BLaER1 treated with 17β-estradiol and CSF1 and Interleukin-3, amounts not matched to agents 10 nM and 100 nM (cell line): Measurements from ENCODE around the gene CNTN6.
A peak's percentile ranks its signal among the peaks of the same experiment; 100 is the strongest.

Experiments
- H3K27ac ChIP-seq, 11 experiments: shearing (Covaris generic); formaldehyde crosslinking; 2 replicates each; pipeline ENCODE4 v1.8.1; 2022
- H3K27me3 ChIP-seq, 11 experiments: shearing (Covaris generic); formaldehyde crosslinking; 2 replicates each; pipeline ENCODE4 v1.8.1; 2022
- H3K36me3 ChIP-seq, 11 experiments: shearing (Covaris generic); formaldehyde crosslinking; 2 replicates each; pipeline ENCODE4 v1.8.1; 2022
- H3K4me1 ChIP-seq, 10 experiments: shearing (Covaris generic); formaldehyde crosslinking; 2 replicates each; pipeline ENCODE4 v1.8.1; 2022
- H3K4me2 ChIP-seq, 11 experiments: shearing (Covaris generic); formaldehyde crosslinking; 2 replicates each; pipeline ENCODE4 v1.8.1; 2022
- H3K4me3 ChIP-seq, 10 experiments: shearing (Covaris generic); formaldehyde crosslinking; 2 replicates each; pipeline ENCODE4 v1.8.1; 2022
- H3K9ac ChIP-seq, 11 experiments: shearing (Covaris generic); formaldehyde crosslinking; 2 replicates each; pipeline ENCODE4 v1.8.1; 2022
- H3K9me3 ChIP-seq, 11 experiments: shearing (Covaris generic); formaldehyde crosslinking; replicated peaks in 1 of 11; 2 replicates each; pipeline ENCODE4 v1.8.1; 2022
- H4K20me1 ChIP-seq, 11 experiments: shearing (Covaris generic); formaldehyde crosslinking; 2 replicates each; pipeline ENCODE4 v1.8.1; 2022
- Cebpa-rat ChIP-seq, 11 experiments: shearing (Covaris generic); IDR thresholded peaks; 2 replicates each; pipeline ENCODE4 v1.8.1; 2022

The CNTN6 gene

GRCh38 chr3:1292571-1293071 is 199.8 kb downstream of the CNTN6 start:
- Histone ChIP-seq H4K20me1 (no peaks in the 10 kb centered on the region), H3K4me1 (no peaks in the 10 kb centered on the region), H3K9me3 (no peaks in the 10 kb centered on the region), H3K4me3 (no peak overlapping the region), H3K9ac (no peak overlapping the region), H3K36me3 (no peaks in the 10 kb centered on the region), H3K27me3 (no peaks in the 10 kb centered on the region), H3K4me2 (no peak overlapping the region), H3K27ac (no peak overlapping the region)
- no peak for TF ChIP-seq Cebpa-rat (IDR thresholded peaks at IDR 0.05)

GRCh38 chr3:1294586-1294985 is 201.8 kb downstream of the CNTN6 start:
- no peaks in the 10 kb centered on the region for H3K27me3 ChIP-seq
- no peak for TF ChIP-seq Cebpa-rat (IDR thresholded peaks at IDR 0.05)
- no peaks in the 10 kb centered on the region for H3K9me3 ChIP-seq

GRCh38 chr3:1318296-1319005 is 225.6 kb downstream of the CNTN6 start:
- no peak overlapping the region for H3K4me3 ChIP-seq
- H3K4me2 ChIP-seq = peak overlapping the region in 1 of 11 experiments; percentile 15; a peak in 1 of 22 replicates
- no peaks in the 10 kb centered on the region for H3K27me3 ChIP-seq
- H3K36me3 ChIP-seq = no peaks in the 10 kb centered on the region
- no peak for TF ChIP-seq Cebpa-rat (IDR thresholded peaks at IDR 0.05)
- H3K27ac ChIP-seq = no peak overlapping the region
- no peaks in the 10 kb centered on the region for H4K20me1 ChIP-seq
- peaks cover 0 to 18% (median 12%) of the 10 kb centered on the region in 10 experiments; a peak in 15 of 20 replicates for H3K4me1 ChIP-seq
- no peaks in the 10 kb centered on the region for H3K9me3 ChIP-seq
- H3K9ac ChIP-seq = no peak overlapping the region

More at GRCh38 chr3:1294586-1294985, 201.8 kb downstream of the CNTN6 start:
- H3K9ac ChIP-seq = no peak overlapping the region
- H3K4me1 ChIP-seq = no peaks in the 10 kb centered on the region
- H3K36me3 ChIP-seq = no peaks in the 10 kb centered on the region
- H3K27ac ChIP-seq = no peak overlapping the region
- no peak overlapping the region for H3K4me2 ChIP-seq
- no peak overlapping the region for H3K4me3 ChIP-seq
- no peaks in the 10 kb centered on the region for H4K20me1 ChIP-seq

- H3K9me3 ChIP-seq = no peaks in the 10 kb centered on the region
- H3K36me3 ChIP-seq = no peaks in the 10 kb centered on the region
- no peaks in the 10 kb centered on the region for H4K20me1 ChIP-seq
- H3K27me3 ChIP-seq = no peaks in the 10 kb centered on the region
- H3K4me3 ChIP-seq = no peak overlapping the region
- no peak overlapping the region for H3K27ac ChIP-seq
- no peak overlapping the region for H3K4me2 ChIP-seq
- no peak for TF ChIP-seq Cebpa-rat (IDR thresholded peaks at IDR 0.05)
- no peaks in the 10 kb centered on the region for H3K4me1 ChIP-seq
- no peak overlapping the region for H3K9ac ChIP-seq
Measured at GRCh38 chr3:1326546-1326945, 233.7 kb downstream of the CNTN6 start.

GRCh38 chr3:1330107-1330506 is 237.3 kb downstream of the CNTN6 start:
- Histone ChIP-seq H3K27ac (no peak overlapping the region), H3K4me3 (no peak overlapping the region), H4K20me1 (no peaks in the 10 kb centered on the region), H3K27me3 (no peaks in the 10 kb centered on the region), H3K9me3 (no peaks in the 10 kb centered on the region), H3K4me1 (peaks cover 0 to 4% (median 0%) of the 10 kb centered on the region in 10 experiments; a peak in 1 of 20 replicates), H3K4me2 (no peak overlapping the region), H3K9ac (no peak overlapping the region), H3K36me3 (no peaks in the 10 kb centered on the region)
- TF ChIP-seq Cebpa-rat (IDR thresholded peaks at IDR 0.05) = no peak

- Histone ChIP-seq H3K27ac (no peak overlapping the region; a peak in 1 of 22 replicates), H3K4me2 (peak overlapping the region in 10 of 11 experiments; percentile 2 to 61 (median 40); a peak in 15 of 22 replicates), H4K20me1 (no peaks in the 10 kb centered on the region), H3K36me3 (no peaks in the 10 kb centered on the region), H3K4me3 (no peak overlapping the region), H3K9ac (no peak overlapping the region), H3K9me3 (no peaks in the 10 kb centered on the region), H3K27me3 (no peaks in the 10 kb centered on the region), H3K4me1 (peaks cover 6 to 11% (median 8%) of the 10 kb centered on the region in 10 experiments; a peak in 15 of 20 replicates)
- no peak for TF ChIP-seq Cebpa-rat (IDR thresholded peaks at IDR 0.05)
Measured at GRCh38 chr3:1346386-1346785, 253.6 kb downstream of the CNTN6 start.

- Histone ChIP-seq H3K9ac (no peak overlapping the region), H3K36me3 (no peaks in the 10 kb centered on the region), H3K27me3 (no peaks in the 10 kb centered on the region), H3K4me1 (peaks cover 6 to 11% (median 8%) of the 10 kb centered on the region in 10 experiments; a peak in 15 of 20 replicates), H3K4me2 (no peak overlapping the region), H4K20me1 (no peaks in the 10 kb centered on the region), H3K27ac (no peak overlapping the region), H3K9me3 (no peaks in the 10 kb centered on the region), H3K4me3 (no peak overlapping the region)
- TF ChIP-seq Cebpa-rat (IDR thresholded peaks at IDR 0.05) = no peak
Measured at GRCh38 chr3:1348547-1348946, 255.7 kb downstream of the CNTN6 start.

GRCh38 chr3:1350885-1351284 is 258.1 kb downstream of the CNTN6 start:
- no peaks in the 10 kb centered on the region for H3K36me3 ChIP-seq
- H3K4me1 ChIP-seq = peaks cover 6 to 11% (median 8%) of the 10 kb centered on the region in 10 experiments; a peak in 15 of 20 replicates
- no peak overlapping the region for H3K27ac ChIP-seq
- H4K20me1 ChIP-seq = no peaks in the 10 kb centered on the region
- H3K4me2 ChIP-seq = no peak overlapping the region
- H3K9me3 ChIP-seq = no peaks in the 10 kb centered on the region
- no peak overlapping the region for H3K4me3 ChIP-seq
- no peak overlapping the region for H3K9ac ChIP-seq
- no peak for TF ChIP-seq Cebpa-rat (IDR thresholded peaks at IDR 0.05)
- H3K27me3 ChIP-seq = no peaks in the 10 kb centered on the region

- TF ChIP-seq Cebpa-rat (IDR thresholded peaks at IDR 0.05) = no peak
- Histone ChIP-seq H3K27ac (no peak overlapping the region), H3K36me3 (no peaks in the 10 kb centered on the region), H3K4me3 (no peak overlapping the region), H3K9ac (no peak overlapping the region), H4K20me1 (no peaks in the 10 kb centered on the region), H3K27me3 (no peaks in the 10 kb centered on the region), H3K4me2 (no peak overlapping the region), H3K4me1 (no peaks in the 10 kb centered on the region), H3K9me3 (no peaks in the 10 kb centered on the region)
Measured at GRCh38 chr3:1355691-1356090, 262.9 kb downstream of the CNTN6 start.

- no peak for TF ChIP-seq Cebpa-rat (IDR thresholded peaks at IDR 0.05)
- H3K4me3 ChIP-seq = no peak overlapping the region
Measured at GRCh38 chr3:1356101-1356500, 263.3 kb downstream of the CNTN6 start.

More at GRCh38 chr3:1356101-1356500, 263.3 kb downstream of the CNTN6 start:
- Histone ChIP-seq H3K4me1 (no peaks in the 10 kb centered on the region), H4K20me1 (no peaks in the 10 kb centered on the region), H3K9me3 (no peaks in the 10 kb centered on the region), H3K27me3 (no peaks in the 10 kb centered on the region), H3K9ac (no peak overlapping the region), H3K4me2 (no peak overlapping the region), H3K36me3 (no peaks in the 10 kb centered on the region), H3K27ac (no peak overlapping the region)
